PC-3 (cell line): Measurements from ENCODE around the gene GPR63.

Experiments used
- EZH2 ChIP-seq: fragments of 300-600 bp; sonication (generic); IDR thresholded peaks from one replicate; pipeline ENCODE4 v1.6.1; 2017; ENCODE audit warnings: antibody characterized with exemption, mild to moderate bottlenecking, low read length; ENCODE audit not compliant: unreplicated experiment
- EZH2phosphoT487 ChIP-seq: fragments of 300-600 bp; sonication (generic); IDR thresholded peaks from 2 replicates; pipeline ENCODE4 v1.6.1; 2018; ENCODE audit warnings: mild to moderate bottlenecking, antibody characterized with exemption, low read length, borderline replicate concordance
- TF ChIP-seq, protein P1 (sequence below): fragments of 300-600 bp; sonication (generic); conservative IDR thresholded peaks from 2 replicates; pipeline ENCODE4 v1.5.1; 2017; ENCODE audit warnings: antibody characterized with exemption, low read depth, mild to moderate bottlenecking, low read length

DNA sequence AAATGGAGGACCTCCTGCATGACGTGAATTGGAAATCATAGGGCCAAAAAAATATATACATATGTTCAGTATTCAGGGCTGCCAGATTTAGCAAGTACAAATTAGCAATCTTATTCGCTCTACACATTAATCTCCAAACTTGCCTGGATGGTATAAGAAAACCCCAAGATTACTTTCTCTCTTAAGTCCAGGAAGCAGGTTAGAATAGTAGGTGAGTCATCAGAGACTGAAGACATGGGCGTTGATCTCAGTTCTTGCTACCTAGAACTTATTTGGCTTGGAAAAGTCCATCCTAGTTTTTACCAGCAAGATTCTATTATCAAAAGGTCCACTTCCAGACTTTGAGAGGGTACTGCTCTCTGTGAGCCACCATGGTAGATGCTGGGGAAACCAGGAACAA is 47.4 kb downstream of the GPR63 start:
- TF ChIP-seq, protein P1, sequence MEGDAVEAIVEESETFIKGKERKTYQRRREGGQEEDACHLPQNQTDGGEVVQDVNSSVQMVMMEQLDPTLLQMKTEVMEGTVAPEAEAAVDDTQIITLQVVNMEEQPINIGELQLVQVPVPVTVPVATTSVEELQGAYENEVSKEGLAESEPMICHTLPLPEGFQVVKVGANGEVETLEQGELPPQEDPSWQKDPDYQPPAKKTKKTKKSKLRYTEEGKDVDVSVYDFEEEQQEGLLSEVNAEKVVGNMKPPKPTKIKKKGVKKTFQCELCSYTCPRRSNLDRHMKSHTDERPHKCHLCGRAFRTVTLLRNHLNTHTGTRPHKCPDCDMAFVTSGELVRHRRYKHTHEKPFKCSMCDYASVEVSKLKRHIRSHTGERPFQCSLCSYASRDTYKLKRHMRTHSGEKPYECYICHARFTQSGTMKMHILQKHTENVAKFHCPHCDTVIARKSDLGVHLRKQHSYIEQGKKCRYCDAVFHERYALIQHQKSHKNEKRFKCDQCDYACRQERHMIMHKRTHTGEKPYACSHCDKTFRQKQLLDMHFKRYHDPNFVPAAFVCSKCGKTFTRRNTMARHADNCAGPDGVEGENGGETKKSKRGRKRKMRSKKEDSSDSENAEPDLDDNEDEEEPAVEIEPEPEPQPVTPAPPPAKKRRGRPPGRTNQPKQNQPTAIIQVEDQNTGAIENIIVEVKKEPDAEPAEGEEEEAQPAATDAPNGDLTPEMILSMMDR, result no peak
- TF ChIP-seq EZH2phosphoT487 (no peak), EZH2 (no peak)
